GM18951 (cell line): ENCODE results near the gene CCDC82.

Experiments
- POLR2A ChIP-seq: IDR thresholded peaks from 4 replicates; pipeline ENCODE4 v1.6.1; 2011; ENCODE audit warnings: mild to moderate bottlenecking; ENCODE audit not compliant: insufficient read length, insufficient read depth; ENCODE audit errors: extremely low read depth
- in situ Hi-C: fragments of 300-500 bp; cut with MboI; formaldehyde crosslinking; loops from one replicate; pipeline ENCODE4 v1.12.0; 2022; ENCODE audit warnings: low sequenced_read_pairs, mixed read lengths, inconsistent platforms; ENCODE audit not compliant: unreplicated experiment

The CCDC82 gene

DNA sequence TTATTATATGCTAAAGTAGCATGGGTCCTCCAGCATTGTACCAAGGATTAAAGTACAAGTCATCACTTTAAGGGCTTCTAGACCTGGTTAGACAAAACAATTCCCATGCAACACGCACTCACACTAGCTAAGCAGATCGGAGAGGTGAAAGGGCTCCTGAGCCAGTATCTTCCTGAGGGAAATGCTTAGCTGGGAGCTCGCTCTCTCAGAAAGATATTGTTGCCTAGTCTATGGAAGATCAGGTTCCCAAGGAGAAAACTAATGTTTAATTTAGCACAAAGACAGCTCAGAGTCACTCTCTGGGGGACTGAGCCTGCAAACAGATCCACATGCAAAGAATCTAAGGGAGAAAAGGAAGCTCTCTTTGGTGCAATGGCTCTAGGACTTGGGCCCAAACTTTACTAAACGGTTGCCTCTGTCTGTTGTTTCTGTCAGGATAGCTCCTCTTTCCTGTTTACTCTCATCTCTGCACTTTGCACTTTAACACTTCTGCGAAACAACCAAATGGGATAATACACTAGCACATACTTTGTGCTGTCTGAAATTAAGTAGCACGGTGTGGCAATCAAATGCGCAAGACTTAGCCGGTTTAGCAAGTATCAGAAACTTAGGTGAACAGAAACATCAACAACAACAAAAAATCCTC, 57.5 kb downstream of the CCDC82 start:
- no peak for TF ChIP-seq POLR2A
- in situ Hi-C loops = no loop called here

DNA sequence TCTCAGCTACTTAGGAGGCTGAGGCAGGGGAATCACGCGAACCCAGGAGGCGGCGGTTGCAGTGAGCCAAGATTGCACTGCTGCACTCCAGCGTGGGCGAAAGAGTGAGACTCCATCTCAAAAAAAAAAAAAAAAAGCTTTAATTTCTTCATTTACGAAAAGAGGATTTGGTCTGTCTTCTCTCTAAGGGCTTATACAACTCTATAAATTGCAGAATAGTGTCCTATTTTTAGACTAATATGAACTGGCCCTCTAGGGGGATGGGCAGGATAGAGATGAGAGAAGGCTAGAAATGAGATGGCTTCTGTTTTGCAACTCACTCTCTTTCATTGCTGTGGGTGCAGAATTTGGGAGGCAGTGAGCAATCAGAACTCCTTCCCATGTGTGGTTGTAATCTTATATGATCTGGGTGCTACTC, 58.0 kb downstream of the CCDC82 start:
- TF ChIP-seq POLR2A = no peak
- in situ Hi-C loops = no loop called here

DNA sequence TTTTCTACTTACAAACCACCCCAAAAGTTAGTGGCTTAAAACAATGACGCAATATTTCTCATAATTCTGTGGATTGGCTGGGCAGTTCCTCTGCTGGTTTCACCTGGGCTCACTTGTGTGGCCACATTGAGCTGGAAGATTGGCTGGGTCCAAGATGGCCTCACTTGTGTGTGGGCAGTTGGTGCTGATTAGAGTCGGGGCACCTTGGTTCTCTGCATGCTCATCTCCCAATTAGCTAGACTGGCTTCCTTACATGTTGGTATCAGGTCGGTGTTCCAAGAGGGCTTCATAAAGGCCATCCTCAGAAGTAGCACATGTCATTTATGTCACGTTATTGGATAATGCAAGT, 59.2 kb downstream of the CCDC82 start:
- in situ Hi-C loops = no loop called here

DNA sequence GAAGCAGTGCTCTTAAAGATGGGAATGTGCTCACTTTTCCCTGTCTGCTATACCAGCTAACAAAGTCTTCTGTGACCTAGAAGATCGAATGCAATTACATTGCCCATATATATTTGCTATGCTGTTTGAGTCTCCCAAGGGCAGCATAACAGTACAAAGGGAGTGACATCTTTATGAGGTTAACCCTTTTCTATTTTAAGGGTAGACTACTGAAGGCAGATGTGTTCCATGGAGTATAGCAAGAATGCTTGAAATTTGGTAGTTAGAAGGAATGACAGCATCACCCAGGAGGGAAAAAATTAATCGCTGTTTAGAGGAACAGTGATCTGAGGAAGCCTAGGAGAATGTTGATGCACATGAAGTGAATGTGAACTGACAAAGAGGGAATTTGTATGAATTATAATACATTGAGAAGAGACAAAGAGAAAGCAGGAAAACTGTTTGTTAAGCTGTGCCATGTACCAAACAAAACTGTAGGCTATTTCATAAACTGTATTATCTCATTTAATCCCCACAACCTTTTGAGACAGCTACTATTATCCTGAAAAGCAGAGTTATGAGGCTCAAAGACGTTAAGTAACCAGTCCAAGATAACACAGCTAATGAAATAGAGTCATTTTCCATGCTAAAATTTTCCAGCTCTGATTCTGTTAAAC, 59.7 kb downstream of the CCDC82 start:
- TF ChIP-seq POLR2A = no peak
- in situ Hi-C loops = loop anchor here (10.0 kb wide), 1 partner anchor 275 kb away; no protein-coding TSS in a partner anchor

More for the DNA sequence above, 59.2 kb downstream of the CCDC82 start:
- TF ChIP-seq POLR2A = no peak

DNA sequence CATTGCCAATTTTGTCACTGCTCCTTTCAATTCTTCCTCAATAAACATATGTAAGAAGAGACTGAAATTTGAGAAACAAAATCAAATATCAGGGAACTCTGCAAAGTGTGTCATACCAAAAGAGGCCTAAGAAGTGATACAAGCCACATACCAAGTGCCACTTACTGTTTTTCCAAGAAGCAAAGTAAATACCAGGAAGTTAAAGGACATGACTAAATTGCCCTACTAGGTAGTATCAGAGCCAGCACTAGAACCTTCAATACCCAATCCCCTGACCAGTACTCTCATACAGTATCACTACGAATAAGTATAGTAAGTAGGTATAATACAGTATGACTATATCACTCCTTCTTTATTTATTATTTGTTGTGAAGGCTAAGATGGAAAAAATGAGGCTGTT, 60.3 kb downstream of the CCDC82 start:
- in situ Hi-C loops = loop anchor here (10.0 kb wide), 1 partner anchor 275 kb away; no protein-coding TSS in a partner anchor
- TF ChIP-seq POLR2A = no peak

DNA sequence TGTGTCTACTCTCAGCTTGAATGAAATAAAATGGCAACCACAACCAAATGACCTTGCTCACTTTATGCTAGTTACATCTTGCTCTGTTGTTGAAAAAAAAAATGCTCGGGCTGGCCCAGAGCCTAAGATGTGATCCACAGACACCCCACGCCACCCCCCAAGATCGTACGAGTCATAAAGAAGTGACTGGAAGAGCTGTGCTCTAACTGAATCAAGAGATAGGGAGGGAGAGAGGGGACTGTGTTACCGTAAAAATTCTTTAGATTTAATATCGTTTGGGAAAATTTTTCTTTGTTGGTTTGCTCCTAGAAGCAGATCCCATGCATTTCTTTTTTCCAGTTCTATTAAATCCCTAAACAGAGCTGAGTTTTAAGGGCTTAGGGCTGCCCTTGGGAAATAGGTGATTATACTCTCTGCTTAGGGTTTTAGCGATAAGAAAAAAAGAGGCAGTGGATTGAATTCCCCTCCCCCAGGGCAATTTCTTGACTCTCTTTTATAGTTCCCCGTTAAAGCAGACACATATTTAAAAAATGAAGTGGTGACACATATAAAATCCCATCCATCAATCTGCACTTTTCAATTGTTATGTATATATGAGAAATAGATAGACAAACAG, 61.2 kb downstream of the CCDC82 start:
- TF ChIP-seq POLR2A = no peak
- in situ Hi-C loops = loop anchor here (10.0 kb wide), 1 partner anchor 274 kb away; no protein-coding TSS in a partner anchor

DNA sequence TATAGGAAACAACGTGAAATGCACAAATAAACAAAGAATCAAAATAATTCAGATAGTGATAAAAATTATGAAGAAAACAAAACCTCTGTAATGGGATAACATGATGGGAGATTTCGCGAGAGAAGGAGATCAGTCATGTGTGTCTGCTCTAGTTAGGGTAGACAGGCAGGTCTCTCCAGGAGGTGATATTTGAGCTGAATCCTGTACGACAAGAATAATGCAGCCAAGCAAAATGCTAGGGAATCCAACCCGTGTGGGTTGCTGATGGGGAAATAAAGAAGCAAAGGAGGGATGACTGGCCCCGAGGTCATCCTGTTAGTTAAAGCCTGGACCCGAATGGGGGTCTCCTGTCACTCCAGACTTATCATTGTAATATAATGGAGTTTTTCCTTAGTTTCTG, 62.8 kb downstream of the CCDC82 start:
- TF ChIP-seq POLR2A = no peak
- in situ Hi-C loops = loop anchor here (10.0 kb wide), 1 partner anchor 272 kb away; no protein-coding TSS in a partner anchor

DNA sequence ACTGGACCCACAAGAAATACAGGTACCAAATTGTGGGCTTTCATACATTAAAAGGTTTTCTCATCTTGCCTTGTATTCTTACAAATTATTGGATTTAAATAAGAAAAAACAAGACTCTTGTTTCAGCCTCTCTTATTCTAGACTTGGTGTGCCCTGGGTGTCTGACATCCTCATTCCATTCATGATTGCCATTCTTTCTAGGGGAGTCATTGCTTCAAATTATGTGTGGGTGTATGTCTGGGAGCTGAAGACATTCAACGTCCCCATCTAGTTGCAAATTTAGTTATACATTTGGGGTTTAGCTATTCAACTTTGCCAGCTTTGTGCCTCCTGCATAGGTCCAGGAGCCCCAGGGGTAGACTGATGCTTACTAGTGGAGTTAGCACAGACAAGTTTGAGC, 64.8 kb downstream of the CCDC82 start:
- in situ Hi-C loops = loop anchor here (10.0 kb wide), 1 partner anchor 270 kb away; no protein-coding TSS in a partner anchor
- no peak for TF ChIP-seq POLR2A

DNA sequence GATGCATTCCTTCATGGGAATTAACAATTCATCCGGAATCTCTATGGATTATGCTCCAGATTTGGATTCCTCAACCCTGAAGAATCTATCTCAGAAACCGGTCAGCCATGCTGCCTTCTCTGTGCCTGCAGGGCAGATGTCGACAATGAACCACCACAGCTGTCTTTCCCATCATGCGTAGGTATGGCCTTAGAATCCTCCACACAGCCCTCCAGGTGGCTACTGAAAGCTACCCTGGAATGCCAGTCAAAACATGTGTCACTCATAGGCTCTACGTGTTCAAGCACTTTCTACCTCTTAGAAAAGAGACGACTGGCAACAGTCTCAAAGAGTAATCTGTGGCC, 66.1 kb downstream of the CCDC82 start:
- TF ChIP-seq POLR2A = no peak
- in situ Hi-C loops = loop anchor here (10.0 kb wide), 1 partner anchor 269 kb away; no protein-coding TSS in a partner anchor

DNA sequence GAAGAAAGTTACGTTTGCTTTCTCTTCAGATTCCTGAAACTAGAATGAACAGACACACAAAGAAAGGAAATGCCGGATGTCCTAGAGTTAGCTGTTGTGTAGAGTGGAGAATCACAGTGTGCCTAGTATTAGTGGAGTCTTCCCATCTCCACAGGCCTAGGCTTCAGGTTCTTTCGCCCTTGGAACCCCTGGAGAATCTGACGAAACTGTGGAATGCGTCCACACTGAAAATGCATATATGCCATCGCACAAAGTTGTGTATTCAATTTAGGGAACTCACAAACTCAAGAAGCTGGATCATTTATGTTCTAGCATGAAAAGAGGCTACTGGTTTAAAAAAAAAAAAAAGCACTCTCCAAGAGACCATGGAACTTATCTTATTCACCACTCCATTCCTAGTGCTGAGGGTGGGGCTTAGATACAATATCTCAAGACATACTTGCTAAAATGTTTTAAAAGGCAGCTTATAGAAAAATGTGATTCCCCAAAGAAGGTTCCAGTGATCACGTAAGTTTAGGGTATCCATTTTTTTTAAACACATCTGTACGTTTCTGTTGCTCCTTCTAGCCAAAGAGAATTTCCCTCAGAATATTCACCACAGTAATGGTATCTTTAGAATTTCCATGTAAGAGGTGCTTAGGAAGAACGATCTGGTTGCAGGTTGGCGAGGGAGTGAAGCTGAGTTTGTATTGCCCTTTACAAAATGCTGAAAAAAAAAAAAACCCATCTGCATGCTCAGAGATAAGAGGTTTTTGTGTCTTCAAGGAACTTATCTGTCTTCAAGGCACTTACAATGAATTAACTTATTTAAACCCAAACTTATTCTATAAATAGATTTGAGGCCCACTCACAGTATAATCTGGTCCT, 66.7 kb downstream of the CCDC82 start:
- no peak for TF ChIP-seq POLR2A
- in situ Hi-C loops = loop anchor here (10.0 kb wide), 1 partner anchor 268 kb away; no protein-coding TSS in a partner anchor

DNA sequence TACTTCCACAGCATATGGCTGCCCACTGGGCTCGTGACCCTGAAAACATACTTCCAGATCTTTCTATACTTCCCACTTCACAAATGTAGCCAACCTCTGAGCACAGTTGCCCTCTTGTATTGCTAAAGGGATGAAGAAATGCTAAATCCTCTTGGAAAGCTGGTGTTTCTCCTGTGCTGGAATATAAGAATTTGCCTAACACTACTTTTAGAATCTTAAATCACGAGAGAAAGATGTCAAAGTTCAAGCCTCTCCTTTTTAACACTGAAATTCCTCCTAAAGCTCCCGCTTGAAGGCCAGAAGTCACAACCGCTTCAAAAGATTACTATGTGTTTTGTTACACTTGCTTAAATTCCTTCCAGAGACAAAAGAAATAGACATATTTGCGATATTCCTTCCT, 68.6 kb downstream of the CCDC82 start:
- TF ChIP-seq POLR2A = no peak
- in situ Hi-C loops = loop anchor here (10.0 kb wide), 1 partner anchor 266 kb away; no protein-coding TSS in a partner anchor

DNA sequence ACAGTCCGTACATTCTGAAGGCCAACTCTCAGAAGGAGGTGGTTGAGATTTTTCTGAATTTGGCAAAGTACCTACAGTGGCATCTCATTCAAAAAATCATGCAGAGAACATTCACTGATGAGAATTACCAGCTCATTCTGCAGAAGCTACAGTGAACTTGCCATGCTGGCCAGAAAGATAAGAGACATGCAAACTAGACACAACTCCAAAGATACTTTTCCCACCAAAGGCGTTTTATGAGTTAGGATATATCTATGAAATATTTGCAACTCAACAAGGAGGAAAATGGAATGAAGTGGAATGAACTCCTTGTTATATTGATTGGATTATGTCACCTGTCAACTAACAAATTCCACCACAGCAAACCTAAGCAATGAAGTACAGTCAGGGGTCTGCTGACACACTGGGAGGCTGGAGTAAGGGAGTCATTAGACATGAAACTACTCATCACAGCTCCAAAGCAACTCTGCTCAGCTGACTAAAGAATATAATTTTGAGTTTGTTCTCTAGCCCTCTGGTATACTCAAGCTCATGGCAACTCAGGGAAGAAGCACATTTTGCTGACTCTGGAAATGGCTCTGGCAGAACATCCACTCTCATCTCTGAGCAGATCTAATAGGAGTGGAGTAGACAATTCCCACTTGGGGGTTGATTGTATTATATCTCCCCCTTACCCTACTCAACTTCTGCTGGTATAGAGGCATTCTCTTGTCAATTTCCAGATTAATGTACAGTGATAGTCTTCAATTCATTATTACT, 69.6 kb downstream of the CCDC82 start:
- no peak for TF ChIP-seq POLR2A
- in situ Hi-C loops = loop anchor here (10.0 kb wide), 1 partner anchor 265 kb away; no protein-coding TSS in a partner anchor

DNA sequence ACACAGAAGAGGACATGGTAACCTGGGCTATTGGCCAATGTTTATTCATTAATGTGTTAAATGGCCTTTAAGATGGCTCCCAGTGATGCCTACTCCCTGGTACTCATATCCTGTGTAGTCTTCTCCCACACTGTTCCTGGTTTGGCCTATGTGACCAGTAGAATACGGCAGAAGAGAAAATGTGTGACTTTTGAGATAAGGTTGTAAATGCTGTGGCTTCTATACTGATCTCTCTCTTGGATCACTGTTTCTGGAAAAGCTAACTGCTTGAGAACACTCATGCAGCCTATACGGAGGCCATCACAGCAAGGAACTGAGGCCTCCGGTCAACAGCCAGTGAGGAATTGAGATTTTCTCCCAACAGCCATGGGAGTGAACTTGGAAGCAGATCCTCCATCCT, 70.9 kb downstream of the CCDC82 start:
- in situ Hi-C loops = no loop called here
- no peak for TF ChIP-seq POLR2A

DNA sequence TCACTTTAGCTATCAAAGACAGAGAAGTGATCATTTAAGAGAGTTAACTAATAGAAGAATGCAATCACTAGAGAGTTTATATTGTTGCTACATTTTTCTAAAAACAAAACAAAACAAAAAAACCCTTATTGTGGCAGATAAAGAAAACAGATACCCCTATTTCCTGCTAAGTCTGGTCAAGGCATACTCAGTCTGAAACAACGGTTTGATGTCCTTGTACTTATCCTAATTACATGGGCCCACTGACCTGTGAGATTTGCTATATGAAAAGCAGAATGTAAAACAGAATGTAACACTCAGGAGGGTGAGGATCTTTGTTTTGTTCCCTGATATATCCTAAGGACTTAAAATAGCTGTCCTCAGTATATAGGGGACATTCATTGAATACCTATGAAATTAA, 71.3 kb downstream of the CCDC82 start:
- no peak for TF ChIP-seq POLR2A
- in situ Hi-C loops = no loop called here
